AG08396 (cell line): ENCODE measurements around the gene SIGLEC1.

Experiments
- DNase-seq: peaks from one replicate; pipeline ENCODE4 v3.0.0; 2012; ENCODE audit warnings: low spot score, mixed read lengths

The SIGLEC1 gene

DNA sequence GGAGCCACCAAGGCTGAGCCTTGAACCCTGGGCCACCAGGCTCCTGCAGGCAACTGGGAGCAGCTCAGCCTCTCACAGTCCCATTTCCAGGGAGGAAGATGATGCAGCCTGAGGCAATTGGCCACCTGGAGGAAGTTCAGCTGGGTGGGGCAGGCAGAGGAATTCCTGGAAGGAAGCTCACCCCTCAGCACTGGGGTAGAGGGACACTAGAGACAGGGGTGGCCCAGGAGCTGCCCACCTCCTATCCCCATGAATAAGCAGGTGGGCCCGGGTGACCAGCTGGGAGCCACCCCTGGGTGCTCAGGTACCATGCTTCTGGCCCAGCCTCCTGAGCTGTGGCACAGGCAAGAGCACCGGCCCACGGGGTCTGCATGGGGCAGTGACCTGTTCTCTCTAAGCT lies 16.5 kb upstream of the SIGLEC1 start:
- no peak for DNase-seq

DNA sequence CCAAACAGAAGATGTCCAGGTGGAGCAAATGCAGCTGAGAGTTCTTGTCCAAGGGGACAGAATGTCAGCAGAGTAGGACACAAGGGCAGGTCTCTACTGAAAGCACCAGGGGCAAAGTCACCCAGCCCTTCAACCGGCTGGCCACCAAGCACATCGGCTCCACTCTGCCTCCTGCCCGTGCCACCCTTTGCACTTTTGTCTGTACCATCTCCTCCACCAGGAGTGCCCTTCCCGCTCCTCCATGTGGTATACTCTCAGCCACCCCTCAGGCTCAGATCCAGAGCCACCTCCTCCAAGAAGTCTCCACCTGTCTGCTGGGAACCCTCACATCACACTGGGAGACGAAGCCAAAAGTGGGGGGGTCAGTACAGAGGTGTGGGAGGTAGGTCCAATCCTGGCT lies 16.0 kb upstream of the SIGLEC1 start:
- no peak for DNase-seq

DNA sequence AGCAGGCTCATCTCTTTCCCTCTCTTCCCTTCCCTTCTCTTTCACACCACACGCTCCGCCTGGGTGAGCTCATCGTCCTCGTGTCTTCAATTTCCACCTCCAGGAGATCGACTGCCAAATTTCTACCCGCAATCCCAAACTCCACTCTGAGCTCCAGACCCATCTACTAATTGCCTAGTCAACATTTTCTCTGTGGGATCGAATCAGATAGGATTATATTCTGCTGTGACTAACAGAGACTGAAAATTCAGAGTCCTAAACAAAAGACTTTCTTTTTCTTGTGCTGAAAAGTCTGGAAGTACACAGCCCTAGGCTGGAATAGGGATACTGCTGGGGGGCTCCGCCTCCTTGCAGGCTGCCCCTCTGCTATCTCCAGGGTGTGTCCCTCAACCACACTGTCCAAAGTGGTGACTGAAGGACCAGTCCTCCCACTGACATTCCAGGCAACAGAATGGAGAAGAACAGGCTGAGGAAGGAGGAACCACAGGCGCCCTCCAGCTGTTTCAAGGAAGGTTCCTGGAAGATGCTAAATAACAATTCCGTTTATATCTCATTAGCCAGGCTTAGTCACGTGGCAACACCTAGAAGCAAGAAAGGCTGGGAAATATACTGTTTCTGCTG lies 15.1 kb upstream of the SIGLEC1 start:
- DNase-seq, result peak; percentile 59

DNA sequence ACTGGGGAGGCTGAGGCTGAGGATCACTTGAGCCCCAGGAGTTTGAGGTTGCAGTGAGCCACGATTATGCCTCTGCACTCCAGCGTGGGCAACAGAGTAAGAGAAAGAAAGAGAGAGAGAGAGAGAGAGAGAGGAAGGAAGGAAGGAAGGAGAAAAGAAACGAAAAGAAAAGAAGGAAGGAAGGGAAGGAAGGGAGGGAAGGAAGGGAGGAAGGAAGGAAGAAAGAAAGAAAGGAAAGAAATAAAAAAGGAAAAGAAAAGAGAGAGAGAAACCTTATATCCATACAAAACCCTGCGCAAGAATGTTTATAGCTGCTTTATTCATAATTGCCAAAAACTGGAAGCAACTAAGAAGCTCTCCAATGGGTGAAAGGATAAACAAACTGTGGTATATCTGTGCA lies 12.0 kb upstream of the SIGLEC1 start:
- no peak for DNase-seq

DNA sequence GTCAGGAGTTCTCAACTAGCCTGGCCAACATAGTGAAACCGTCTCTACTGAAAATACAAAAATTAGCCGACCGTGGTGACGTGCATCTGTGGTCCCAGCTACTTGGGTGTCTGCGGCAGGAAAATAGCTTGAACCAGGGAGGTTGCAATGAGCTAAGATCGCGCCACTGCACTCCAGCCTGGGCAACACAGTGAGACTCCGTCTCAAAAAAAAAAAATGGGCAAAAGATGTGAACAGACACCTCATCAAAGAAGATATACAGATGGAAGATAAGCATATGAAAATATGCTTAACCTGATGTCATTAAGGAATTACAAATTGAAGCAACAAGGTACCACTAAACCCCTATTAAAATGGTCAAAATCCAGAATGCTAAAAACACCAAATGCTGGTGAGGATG lies 10.9 kb upstream of the SIGLEC1 start:
- no peak for DNase-seq

DNA sequence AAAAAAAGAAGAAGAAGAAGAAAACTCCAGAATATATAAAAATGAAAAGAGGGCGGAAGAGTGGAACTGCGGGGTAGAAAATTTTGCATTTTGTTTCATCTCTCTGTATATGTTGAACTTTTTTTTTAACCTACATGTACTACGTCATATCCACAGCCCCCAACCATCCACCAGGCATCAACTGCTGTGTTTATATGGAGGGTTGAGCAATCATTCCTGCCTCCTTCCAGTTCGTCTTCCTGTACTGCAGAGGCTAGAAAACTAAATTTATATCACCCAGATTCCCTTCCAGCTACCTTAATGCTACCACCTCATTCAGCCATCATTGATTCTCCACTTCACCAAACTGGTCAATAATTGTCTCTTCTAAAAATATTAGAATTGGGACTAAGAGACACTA lies 9.5 kb upstream of the SIGLEC1 start:
- DNase-seq, result no peak

DNA sequence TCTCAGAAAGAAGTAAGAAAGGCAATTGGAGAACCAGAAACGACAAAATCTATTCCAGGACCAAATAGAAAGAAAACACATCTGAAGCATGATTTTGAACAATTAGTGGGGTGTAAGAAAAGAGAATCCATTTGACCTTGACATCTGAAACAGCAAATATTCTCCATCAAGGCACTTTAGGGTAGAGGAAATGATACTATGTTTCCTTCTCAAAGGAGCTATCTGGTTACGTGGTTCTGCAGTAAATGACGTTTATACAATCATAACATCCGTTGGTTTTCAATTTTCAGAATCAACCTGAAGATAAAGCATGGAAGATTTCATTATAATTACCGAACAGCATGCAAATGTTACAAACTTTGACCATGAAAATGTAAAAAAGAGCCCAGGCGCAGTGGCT lies 8.2 kb upstream of the SIGLEC1 start:
- no peak for DNase-seq

DNA sequence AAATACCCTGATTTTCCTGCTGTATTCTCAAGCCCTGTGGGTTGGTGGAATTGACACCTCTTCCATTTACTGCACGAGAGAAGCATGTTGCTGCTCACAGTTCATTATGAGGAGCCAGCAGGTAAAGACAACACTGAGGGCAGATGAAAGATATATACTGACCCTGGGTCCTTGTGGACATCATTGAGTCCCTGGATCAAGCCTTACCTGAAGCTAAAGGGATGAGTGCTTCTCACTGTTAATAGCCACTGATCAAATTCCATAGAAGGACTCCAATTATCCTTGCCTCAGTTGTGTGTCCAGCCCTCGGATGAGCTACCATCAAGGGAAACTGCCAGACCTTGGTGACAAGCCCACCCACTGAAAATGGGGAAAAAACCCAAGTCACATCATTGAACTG lies 7.7 kb upstream of the SIGLEC1 start:
- DNase-seq, result no peak

DNA sequence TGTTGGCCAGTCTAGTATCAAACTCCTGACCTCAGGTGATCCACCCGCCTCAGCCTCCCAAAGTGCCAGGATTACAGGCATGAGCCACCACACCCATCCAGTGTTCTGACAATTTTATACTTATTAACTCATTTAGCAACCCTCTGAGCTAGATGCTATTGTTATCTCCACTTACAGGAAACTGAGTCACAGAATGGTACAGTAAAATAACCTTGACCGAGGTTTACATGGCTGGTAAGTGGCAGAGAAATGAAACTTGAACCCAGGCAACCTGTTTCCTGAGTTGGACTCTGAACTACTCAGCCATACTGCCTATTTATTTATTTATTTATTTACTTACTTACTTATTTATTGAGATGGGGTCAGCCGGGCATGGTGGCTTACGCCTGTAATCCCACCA lies 6.6 kb upstream of the SIGLEC1 start:
- no peak for DNase-seq

DNA sequence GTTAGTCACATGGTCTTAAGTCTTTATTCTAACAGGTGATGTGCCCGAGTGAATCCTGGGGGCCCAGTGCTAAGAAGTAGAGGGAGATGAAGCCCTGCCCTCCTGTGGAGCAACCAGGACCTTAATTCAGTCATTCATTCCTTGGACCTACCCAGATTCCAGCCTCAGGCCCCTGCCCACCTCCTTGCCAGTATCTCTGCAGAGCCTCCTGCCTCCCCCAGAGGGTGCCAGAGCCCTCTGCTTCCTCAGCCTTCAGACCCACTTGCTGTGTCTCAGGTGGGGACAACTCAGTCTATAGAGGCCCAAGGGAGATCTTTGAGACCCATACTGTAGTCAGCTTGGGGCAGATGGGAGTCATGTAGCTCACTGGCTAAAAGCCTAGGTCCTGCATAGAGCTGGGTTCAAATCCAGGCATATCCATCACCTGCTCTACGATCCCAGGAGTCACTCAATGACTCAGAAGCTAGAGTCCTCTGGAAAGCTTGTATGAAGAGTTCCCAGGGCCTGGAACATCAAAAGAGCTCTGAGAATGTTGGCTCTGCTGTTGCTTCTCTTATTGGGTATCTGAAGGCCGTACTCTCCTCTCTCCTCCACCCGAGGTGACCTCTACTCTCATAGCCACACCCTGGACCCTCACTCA lies 3.9 kb upstream of the SIGLEC1 start:
- peak; percentile 63 for DNase-seq

DNA sequence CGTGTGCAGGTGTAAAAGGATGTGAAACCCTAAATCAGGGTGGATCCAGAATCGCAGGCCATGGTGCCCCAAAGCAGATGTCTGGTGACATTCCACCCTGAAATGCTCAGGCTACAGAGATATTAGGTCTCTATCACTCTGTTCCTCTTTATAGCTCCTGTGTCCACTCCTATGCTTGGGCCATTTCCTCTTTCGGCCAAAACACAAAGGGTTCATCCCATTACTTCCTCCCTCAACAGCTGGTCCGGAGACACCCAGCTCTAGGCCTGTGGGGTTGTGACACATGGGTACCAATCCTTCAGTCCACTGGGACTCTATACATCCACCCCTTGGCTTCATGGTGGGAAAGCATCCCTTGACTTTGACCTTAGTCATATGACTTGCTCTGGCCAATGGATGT lies 1.7 kb upstream of the SIGLEC1 start:
- DNase-seq, result no peak

DNA sequence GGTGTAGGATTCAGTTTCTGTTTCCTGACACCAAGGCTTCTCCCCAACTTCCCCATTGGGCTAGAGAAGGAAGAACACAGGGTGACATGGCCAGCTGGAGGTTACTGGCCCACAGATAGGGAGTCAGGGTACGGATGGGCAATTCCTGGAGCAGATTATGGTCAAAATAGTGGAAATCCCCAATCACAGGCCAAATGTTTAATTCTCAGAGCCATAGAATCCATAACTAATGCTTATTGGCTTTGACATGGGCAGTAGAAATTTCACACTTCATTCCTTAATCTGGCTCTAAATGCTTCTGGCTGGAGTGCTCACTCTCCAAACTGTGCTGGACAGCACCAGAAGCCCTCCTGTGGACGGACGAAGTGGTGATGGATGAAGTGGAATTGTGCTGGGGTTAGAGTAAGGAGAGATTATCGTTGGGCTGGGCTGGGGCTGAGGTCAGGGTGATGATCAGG lies 887 bp downstream of the SIGLEC1 start:
- no peak for DNase-seq

DNA sequence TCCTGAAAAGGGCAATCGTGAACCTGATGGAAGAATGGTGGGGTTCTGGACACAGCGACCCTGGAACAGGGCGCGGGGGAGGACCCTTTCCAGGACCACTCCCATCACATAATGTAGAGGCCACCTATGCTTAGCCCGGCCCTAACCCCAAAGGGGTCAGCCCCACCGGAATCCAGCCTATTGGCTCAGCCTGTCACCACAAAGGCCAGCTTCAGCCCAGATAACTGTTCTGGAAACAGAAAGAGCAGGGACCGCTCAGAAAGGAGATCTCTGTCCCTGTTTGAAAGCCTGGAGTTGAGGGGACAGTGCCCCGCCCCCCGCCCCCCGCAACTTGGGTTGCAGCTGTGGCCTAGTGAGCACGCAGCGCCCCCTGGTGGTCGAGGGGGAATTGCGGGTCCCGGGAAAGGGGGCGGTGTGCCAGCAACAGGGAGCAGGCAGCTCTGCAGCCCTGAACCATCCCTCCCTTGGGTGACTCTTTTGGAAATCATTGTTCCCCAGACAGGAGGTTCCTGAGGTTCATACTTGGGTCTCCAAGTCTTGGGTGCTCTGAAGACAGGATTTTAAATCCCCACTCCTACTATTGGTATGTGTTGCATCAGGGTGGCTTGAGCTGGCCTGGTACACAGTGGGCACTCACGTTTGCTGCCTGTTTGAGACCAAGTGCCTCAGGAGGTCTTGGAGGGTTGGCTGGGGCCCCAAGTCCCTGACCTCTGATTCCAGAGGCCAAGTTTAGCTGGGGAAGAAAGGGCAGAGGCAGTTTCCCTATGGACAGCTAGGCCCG lies 1.5 kb downstream of the SIGLEC1 start:
- peak; percentile 87 for DNase-seq

DNA sequence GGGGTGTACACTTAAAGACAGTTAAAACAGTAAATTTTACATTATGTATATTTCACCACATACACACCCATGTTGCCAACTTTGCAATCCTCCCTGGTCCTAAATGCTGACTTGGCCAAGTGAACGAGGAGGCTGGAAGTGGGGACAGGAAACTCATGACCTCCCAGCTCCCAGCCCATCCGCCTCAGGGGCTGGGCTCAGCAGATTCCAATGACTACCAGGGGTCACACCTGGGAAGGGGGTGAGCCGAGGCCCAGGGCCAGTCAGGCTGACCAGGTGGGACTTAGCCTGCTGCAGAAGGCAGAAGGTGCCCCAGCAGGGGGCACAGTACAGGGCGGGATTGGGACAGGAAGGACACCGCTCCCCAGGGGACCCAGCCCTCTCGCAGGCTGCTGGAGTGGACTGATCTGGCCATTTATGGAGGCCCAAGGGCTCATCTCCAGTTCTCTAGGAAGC lies 2.4 kb downstream of the SIGLEC1 start:
- no peak for DNase-seq

DNA sequence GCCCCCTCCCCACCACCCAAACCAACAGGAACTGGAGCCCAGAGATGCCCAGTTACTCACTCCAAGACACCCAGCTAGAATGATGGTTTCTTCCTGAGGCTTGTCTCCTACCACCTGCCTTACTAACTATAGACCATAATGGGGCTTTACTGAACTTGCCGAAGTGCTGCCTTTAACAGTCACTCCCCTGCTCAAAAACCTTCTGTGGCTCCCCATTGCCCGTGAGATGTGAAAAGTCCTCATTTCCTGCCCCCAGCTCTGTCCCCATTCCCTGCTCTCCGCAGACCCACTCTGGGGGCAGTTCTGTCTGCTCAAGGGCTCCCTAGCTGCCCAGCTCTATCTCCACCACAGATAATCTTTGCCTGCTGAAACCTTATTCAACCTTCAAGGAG lies 4.9 kb downstream of the SIGLEC1 start:
- no peak for DNase-seq

DNA sequence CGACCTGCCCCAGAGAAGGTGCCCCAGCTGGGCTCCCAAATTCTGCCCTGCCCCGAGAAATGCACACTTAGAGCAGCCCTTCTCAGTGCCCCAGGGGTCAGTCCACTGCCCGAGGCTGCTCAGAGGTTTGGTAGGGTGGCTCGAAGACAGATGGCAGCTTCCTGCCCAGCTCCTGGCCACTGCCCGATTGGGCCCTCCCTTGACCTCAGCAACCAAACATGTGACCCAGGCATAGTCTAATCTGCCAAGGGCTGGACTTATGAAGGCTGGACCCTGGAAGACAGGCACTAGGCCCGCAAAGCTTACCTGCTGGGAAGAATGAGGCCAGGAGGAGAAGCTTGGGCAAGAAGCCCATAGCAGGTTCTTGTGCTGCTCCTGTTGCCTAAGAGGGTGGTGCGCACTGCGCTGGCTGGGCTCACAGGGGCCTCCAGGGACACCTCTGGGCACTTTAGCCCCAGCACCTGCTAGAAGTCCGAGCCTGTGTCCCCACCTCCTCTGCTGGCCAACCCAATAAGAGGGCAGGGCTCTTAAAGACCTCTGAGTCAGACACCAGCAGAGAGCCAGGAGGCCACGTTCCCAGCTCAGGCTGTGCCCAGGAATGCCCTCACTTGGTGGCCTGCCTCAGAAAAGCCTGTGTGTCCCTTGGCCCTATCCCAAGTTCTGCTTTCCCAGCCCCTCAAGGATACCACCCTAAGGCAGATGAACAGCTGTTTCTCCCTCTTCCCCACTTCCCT lies 5.5 kb downstream of the SIGLEC1 start:
- DNase-seq, result peak; percentile 60

DNA sequence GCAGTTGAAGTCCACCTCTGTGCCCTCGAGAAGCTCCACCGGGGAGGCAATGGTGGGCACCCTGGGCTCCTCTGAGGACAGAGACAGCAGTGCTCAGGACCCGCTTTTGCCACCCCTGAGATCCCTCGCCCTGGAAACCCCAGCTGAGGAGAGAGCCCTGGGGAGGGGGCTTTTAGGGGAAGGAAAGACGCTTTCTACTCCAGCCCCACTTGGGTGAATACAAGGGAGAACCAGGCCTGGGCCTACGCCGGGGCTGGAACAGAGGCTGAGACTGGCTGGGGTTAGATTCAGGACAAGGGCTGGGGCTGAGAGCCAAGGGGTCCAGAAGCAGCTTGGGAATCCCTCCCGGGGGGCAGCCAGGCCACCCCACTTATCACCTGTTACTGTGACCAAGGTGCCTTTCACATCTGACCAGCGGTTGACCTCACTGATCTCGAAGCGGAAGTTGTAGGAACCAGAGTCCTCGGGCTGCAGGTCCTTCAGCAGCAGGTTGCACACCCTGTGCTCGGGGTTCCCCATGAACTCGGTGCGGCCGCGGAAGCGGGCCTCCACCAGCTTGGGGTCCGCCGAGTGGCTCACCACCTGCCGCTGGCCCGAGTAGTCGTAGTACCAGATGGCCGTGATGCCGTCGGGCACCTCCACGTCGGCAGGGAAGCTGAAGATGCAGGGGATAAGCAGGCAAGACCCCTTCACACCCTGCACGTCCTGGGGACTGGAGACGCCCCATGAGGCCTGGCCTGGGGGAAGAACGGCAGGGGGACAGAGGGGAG lies 6.2 kb downstream of the SIGLEC1 start:
- no peak for DNase-seq

DNA sequence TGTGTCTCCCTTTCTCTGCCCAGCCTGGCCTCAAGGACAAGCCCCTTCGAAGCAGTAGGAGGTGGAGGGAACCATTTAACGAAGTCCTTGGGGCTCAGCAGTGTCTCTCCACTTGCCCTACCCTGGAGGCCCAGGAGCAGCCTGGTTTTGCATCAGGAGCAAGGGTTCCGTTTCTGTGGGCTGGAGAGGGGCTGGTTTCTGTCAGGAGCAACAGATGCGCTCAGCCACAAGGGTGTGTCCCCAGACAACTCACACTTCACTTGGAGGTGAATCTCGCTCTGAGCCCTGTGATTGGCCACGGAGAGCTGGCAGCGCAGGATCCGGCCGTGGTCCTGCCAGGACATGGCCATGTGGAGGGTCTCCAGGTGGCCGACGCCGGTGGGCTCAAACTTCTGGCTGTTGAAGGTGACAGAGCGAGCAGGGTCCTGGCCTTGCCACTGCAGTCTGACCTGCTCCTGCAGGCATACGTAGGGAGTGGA lies 6.9 kb downstream of the SIGLEC1 start:
- no peak for DNase-seq

DNA sequence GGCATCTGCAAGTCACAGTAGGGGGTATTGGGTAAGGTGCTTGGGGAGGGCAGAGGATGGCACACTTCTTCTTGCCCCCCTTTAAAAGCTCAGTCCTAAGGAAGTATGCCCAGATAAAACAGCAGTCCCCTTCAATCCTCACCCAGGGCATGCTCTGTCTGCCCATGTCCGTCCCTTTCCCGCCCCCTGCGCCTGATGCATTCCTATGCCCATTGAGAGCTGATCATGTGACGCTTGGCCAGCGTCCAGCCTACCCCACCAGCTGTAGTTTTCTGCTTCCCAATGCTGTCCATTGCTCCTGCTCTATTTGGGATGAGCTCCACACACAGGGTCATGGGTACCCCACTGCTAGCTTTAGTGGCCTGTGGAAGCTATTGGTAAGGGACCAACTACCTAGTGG lies 8.3 kb downstream of the SIGLEC1 start:
- no peak for DNase-seq

DNA sequence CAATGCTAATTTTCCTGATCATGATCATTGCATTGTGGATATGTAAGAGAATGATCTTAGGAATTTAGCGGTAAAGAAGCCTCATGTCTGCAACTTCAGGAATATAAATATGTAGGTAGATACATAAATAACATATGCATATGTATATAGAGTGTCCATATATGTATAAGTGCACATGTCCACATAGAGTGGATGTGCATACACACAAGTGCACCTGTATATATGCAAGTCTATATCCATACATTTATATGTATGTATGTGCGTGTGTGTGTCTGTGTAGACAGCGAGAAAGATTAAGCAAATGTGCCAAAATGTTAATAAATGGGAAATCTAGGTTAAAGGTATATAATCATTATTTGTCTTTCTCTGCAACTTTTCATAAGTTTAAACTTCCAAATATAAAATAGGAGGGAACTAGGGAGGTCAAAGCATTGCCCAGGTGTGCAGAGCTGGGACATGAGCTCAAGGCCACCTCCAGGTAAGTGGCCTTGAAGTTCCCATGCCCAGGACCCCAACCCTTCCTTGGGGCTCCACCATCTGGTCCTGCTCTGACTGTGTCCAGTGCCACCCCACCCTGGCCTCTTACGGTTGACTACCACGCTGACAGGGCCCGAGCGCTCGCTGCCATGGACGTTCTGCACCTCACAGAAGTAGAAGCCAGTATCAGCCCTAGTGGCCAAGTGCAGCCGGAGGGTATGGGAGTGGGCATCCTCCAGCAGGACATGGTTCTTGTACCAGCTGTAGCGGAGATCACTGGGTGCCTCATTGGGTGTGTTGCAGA lies 9.6 kb downstream of the SIGLEC1 start:
- no peak for DNase-seq
